Activated CD4-positive, alpha-beta T cell treated with anti-CD3 and anti-CD28 coated beads, Interleukin-2, Interleukin-4, amounts not matched to agents 100 ng/mL and 50 ng/mL, durations not matched to agents 16 hours and 8 hours (primary cell): ENCODE data around the gene ZNF428.
"Not testable (repeated sequence)": the region's sequence is repeated elsewhere in the genome, so short reads cannot be mapped to it uniquely, and the experiment has no call there.

Experiments
- DNase-seq: peaks from one replicate; pipeline ENCODE4 v3.0.0-alpha.2; 2020; ENCODE audit warnings: low spot score

Gene ZNF428

GRCh38 chr19:43592800-43593350 lies 26.6 kb downstream of the ZNF428 start:
- no peak for DNase-seq

GRCh38 chr19:43591904-43592772 lies 27.3 kb downstream of the ZNF428 start:
- DNase-seq = no peak

- DNase-seq = no peak
These were observed 29.8 kb downstream of the ZNF428 start for GRCh38 chr19:43589678-43590077.

- DNase-seq = no peak
These were observed 30.2 kb downstream of the ZNF428 start for GRCh38 chr19:43589277-43589676.

GRCh38 chr19:43587029-43587428 lies 32.4 kb downstream of the ZNF428 start:
- not testable (repeated sequence) for DNase-seq

GRCh38 chr19:43586346-43586745 lies 33.1 kb downstream of the ZNF428 start:
- no peak for DNase-seq

GRCh38 chr19:43584484-43584883 lies 34.9 kb downstream of the ZNF428 start:
- no peak for DNase-seq

- no peak for DNase-seq
These were observed 36.9 kb downstream of the ZNF428 start for GRCh38 chr19:43582495-43582894.

GRCh38 chr19:43581467-43581866 lies 38.0 kb downstream of the ZNF428 start:
- DNase-seq = no peak

- DNase-seq = no peak
These were observed 40.6 kb downstream of the ZNF428 start for GRCh38 chr19:43578787-43579186.

GRCh38 chr19:43575955-43576878 lies 43.2 kb downstream of the ZNF428 start:
- DNase-seq = no peak

- DNase-seq = peak; percentile 98
These were observed 44.1 kb downstream of the ZNF428 start, which contains the start of the genes PINLYP and XRCC1 for GRCh38 chr19:43575156-43575950. PINLYP (plus strand) TSS chr19:43575801; CDS start chr19:43577192, 1,391 bp downstream. XRCC1 (minus strand) TSS chr19:43575527; CDS start chr19:43575458, 69 bp downstream.

GRCh38 chr19:43574424-43575155 lies 44.8 kb downstream of the ZNF428 start:
- DNase-seq = no peak

- DNase-seq = no peak
These were observed 47.2 kb downstream of the ZNF428 start for GRCh38 chr19:43572171-43572588.

- no peak for DNase-seq
These were observed 49.1 kb downstream of the ZNF428 start for GRCh38 chr19:43570174-43570791.

GRCh38 chr19:43569657-43570056 lies 49.8 kb downstream of the ZNF428 start:
- DNase-seq = no peak

- DNase-seq = no peak
These were observed 54.6 kb downstream of the ZNF428 start for GRCh38 chr19:43564800-43565199.

- DNase-seq = no peak
These were observed 55.5 kb downstream of the ZNF428 start for GRCh38 chr19:43563816-43564457.

GRCh38 chr19:43562698-43563241 lies 56.7 kb downstream of the ZNF428 start:
- DNase-seq = peak; percentile 86
